ENCODE measurements around the gene POLR2C. TPM values are rescaled to one million over a fixed set of nuclear protein-coding genes. Genes with fewer than 3 reads are reported as not detected.

The POLR2C gene
- total RNA-seq, 2 experiments from 2014 or later = 52.3 to 101 TPM

GRCh38 chr16:57484515-57485005, 22.1 kb downstream of the POLR2C start:
- CTCF ChIA-PET (ENCODE audit: unreplicated experiment) = no interaction called here
- DNase-seq (ENCODE audit: low spot score) = no peak
- TF ChIP-seq EZH2phosphoT487 (IDR thresholded peaks at IDR 0.05; ENCODE audit: borderline replicate concordance, low read depth, low read length) = no peak
- TF ChIP-seq, protein P1, sequence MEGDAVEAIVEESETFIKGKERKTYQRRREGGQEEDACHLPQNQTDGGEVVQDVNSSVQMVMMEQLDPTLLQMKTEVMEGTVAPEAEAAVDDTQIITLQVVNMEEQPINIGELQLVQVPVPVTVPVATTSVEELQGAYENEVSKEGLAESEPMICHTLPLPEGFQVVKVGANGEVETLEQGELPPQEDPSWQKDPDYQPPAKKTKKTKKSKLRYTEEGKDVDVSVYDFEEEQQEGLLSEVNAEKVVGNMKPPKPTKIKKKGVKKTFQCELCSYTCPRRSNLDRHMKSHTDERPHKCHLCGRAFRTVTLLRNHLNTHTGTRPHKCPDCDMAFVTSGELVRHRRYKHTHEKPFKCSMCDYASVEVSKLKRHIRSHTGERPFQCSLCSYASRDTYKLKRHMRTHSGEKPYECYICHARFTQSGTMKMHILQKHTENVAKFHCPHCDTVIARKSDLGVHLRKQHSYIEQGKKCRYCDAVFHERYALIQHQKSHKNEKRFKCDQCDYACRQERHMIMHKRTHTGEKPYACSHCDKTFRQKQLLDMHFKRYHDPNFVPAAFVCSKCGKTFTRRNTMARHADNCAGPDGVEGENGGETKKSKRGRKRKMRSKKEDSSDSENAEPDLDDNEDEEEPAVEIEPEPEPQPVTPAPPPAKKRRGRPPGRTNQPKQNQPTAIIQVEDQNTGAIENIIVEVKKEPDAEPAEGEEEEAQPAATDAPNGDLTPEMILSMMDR (conservative IDR thresholded peaks at IDR 0.05; ENCODE audit: low read length) = no peak
- Histone ChIP-seq H3K4me1 (ENCODE audit: insufficient read depth, low read length, poor library complexity, severe bottlenecking) (peaks cover 5% of the 10 kb centered on the region), H4K20me1 (ENCODE audit: insufficient read depth, low read length) (no peaks in the 10 kb centered on the region), H3K79me2 (ENCODE audit: insufficient read depth, low read depth, low read length) (no peaks in the 10 kb centered on the region), H3K36me3 (ENCODE audit: insufficient read depth, low read length) (no peaks in the 10 kb centered on the region), H3K9me3 (ENCODE audit: low read length) (no peaks in the 10 kb centered on the region), H3K27ac (ENCODE audit: low read depth, low read length, poor library complexity, severe bottlenecking) (no peak overlapping the region), H3K4me3 (ENCODE audit: low read depth, low read length, poor library complexity, severe bottlenecking) (no peak overlapping the region), H3K9me2 (ENCODE audit: insufficient read depth, low read length) (no peaks in the 10 kb centered on the region), H2AFZ (ENCODE audit: low read length) (no peak overlapping the region), H3K4me2 (ENCODE audit: low read length) (no peak overlapping the region)
- intact Hi-C loops (cut with micrococcal nuclease; ENCODE audit: unreplicated experiment) = no loop called here
- POLR2A ChIA-PET = no interaction called here
- BruUV-seq (replicated peaks) = no TSS peak

DNA sequence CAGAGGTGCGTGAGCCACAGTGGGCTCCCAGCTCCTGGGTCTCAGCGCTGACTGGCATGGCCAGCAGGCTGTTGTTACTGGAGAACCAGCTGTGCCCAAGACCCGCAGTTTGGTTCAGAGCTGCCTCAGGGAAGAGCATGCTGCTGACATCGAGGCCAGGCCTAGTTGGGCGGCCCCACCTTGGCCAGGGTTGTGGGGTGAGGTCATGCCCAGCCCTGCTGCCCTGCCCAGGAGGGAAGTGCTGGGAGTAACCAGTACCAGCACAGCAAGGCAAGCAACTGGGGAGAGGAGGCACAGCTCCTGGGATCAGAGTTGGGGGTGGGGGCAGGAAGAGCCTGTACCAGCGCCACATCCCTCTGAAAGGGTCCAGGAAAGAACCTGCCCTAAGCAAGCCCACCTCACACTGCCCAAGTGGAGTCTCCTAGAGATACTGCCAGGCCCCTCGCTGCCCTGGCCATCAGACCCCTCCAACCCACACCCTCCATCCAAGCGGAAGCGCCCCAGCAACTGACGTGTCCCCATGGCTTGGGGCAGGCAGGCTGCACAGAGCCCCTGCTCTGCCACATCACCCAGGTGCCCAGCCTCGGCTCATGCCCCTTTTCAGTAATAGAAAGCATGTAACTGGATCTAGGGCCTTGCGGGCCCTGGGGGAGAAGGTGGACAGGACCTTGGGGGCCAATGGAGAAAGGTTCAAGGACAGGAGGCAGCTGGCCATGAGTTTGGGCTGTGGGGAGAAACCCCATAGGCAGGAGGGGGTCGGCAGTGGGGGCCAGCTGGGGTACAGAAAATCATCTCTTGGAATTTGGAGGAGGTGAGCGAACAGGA, 22.8 kb downstream of the POLR2C start:
- peak overlapping the region; percentile 65 for H3K4me3 ChIP-seq (ENCODE audit: low read depth, low read length, poor library complexity, severe bottlenecking)
- DNase-seq (ENCODE audit: low spot score) = no peak
- no peaks in the 10 kb centered on the region for H3K36me3 ChIP-seq (ENCODE audit: insufficient read depth, low read length)
- CTCF ChIA-PET (ENCODE audit: unreplicated experiment) = no interaction called here
- BruUV-seq (replicated peaks) = no TSS peak
- POLR2A ChIA-PET = no interaction called here
- H3K9me2 ChIP-seq (ENCODE audit: insufficient read depth, low read length) = no peaks in the 10 kb centered on the region
- H4K20me1 ChIP-seq (ENCODE audit: insufficient read depth, low read length) = no peaks in the 10 kb centered on the region
- H3K4me2 ChIP-seq (ENCODE audit: low read length) = peak overlapping the region; percentile 83
- H3K4me1 ChIP-seq (ENCODE audit: insufficient read depth, low read length, poor library complexity, severe bottlenecking) = peaks cover 5% of the 10 kb centered on the region
- H2AFZ ChIP-seq (ENCODE audit: low read length) = no peak overlapping the region
- H3K79me2 ChIP-seq (ENCODE audit: insufficient read depth, low read depth, low read length) = no peaks in the 10 kb centered on the region
- TF ChIP-seq EZH2phosphoT487 (IDR thresholded peaks at IDR 0.05; ENCODE audit: borderline replicate concordance, low read depth, low read length) = no peak
- TF ChIP-seq, protein P1 (conservative IDR thresholded peaks at IDR 0.05; ENCODE audit: low read length) = no peak
- H3K27ac ChIP-seq (ENCODE audit: low read depth, low read length, poor library complexity, severe bottlenecking) = no peak overlapping the region
- intact Hi-C loops (cut with micrococcal nuclease; ENCODE audit: unreplicated experiment) = no loop called here
- no peaks in the 10 kb centered on the region for H3K9me3 ChIP-seq (ENCODE audit: low read length)

All from OCI-LY7 (cell line).